ENCODE data around the gene FLII.

- TF ChIP-seq CTCF (conservative IDR thresholded peaks at IDR 0.05 in 1 of 2, IDR thresholded peaks at IDR 0.05 in 1 of 2; ENCODE audit: low read depth in 1 of 2, low read length in 2 of 2) (no peak), EZH2 (IDR thresholded peaks at IDR 0.05; ENCODE audit: low read length, missing control alignments) (no peak)
Observed at GRCh38 chr17:18236494-18236893, 22.0 kb downstream of the FLII start.

Data from fibroblast of lung (primary cell).